Stomach smooth muscle (tissue), 2 donors: ENCODE measurements around the gene CCIN.

Experiments
- H3K27ac ChIP-seq: one replicate; pipeline ENCODE4 v1.7.0; 2013; ENCODE audit warnings: mild to moderate bottlenecking, low read length, inconsistent platforms
- H3K27me3 ChIP-seq, 2 donors: one replicate each; pipeline ENCODE4 v1.7.0; 2013; ENCODE audit warnings: low read length in 2 of 2; ENCODE audit not compliant: insufficient read depth in 2 of 2, control insufficient read depth in 1 of 2
- H3K36me3 ChIP-seq, 2 donors: one replicate each; pipeline ENCODE4 v1.7.0; 2013; ENCODE audit warnings: low read length in 2 of 2; ENCODE audit not compliant: control insufficient read depth in 2 of 2, insufficient read depth in 2 of 2
- H3K4me1 ChIP-seq: one replicate; pipeline ENCODE4 v1.7.0; 2013; ENCODE audit warnings: low read length; ENCODE audit not compliant: control insufficient read depth, insufficient read depth
- H3K4me3 ChIP-seq, 2 donors: one replicate each; pipeline ENCODE4 v1.7.0; 2013; ENCODE audit warnings: low read length in 2 of 2
- H3K9ac ChIP-seq, 2 donors: one replicate each; pipeline ENCODE4 v1.7.0; 2013; ENCODE audit warnings: low read length in 2 of 2, mild to moderate bottlenecking in 1 of 2
- H3K9me3 ChIP-seq, 2 donors: one replicate each; pipeline ENCODE4 v1.7.0; 2013; ENCODE audit warnings: low read length in 2 of 2; ENCODE audit not compliant: control insufficient read depth in 2 of 2
- donor health status: healthy.
- donor health status: Pancreatic carcinoma.

CCIN gene

DNA sequence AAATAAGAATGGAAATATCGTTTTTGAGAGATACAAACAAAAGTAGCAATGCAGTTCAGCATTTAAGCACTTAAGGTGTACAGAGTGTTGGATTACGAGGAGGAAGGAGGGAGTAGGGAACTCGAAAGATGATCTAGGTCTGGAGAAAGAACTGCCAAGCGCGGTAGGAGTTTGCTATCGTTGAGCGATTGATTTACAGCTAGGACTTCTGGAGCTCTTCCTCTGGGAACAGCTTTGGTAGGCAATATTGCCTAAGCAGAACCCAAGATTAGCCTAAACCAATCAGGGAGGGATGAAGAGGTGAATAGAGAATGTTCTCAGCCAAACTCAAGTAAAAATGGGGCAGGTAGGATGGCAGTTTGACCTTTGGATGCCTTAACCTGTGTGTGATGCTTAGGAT, 22.5 kb downstream of the CCIN start:
- Histone ChIP-seq H3K36me3 (no peaks in the 10 kb centered on the region), H3K4me3 (peak overlapping the region; percentile 85 to 97), H3K27ac (no peak overlapping the region), H3K9ac (peak overlapping the region; percentile 87), H3K4me1 (peaks cover 21% of the 10 kb centered on the region), H3K9me3 (no peaks in the 10 kb centered on the region), H3K27me3 (no peaks in the 10 kb centered on the region)

DNA sequence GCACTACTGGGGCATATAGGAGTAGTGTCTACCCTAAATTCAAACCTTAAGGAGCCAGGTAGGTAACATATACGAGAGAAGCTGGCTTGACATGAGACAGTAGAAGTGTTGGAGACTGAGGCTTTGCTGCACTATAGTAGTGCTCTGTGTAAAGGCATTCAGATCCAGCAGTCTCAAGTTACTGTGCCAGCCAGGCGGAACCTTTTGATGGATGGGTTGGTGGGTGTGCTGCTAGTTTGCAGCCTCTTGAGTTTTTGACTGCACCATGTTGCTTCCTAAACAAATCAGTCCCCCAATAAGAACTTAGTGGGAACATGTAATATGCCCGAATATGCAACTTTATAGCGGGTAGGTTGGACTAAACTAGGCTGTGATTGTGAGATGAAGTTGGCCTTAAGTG, 23.0 kb downstream of the CCIN start:
- Histone ChIP-seq H3K27me3 (no peaks in the 10 kb centered on the region), H3K9ac (peak overlapping the region; percentile 87), H3K36me3 (peaks cover 0 to 2% of the 10 kb centered on the region in 2 donors), H3K27ac (no peak overlapping the region), H3K4me3 (peak overlapping the region; percentile 85 to 97), H3K4me1 (peaks cover 21% of the 10 kb centered on the region), H3K9me3 (no peaks in the 10 kb centered on the region)

DNA sequence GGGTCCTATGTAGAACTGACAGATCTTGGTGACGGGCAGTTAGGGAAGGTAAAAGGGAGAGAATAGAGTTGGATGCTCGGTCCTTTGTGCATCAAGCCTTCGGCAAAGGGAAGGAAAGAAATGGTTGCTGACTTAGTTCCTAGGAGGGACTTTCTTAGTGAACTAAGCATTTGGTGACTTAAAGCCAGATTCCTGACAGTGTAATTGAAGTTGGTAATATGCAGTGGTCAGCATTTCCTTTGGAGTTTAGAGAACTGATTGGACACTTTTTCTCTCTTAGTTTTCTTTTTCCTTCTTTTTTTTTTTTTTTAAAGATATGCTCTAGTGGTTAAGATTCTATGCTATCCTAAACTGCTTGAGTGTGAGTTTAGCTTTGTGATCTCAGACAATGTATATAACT, 23.8 kb downstream of the CCIN start:
- peak overlapping the region; percentile 3 to 13 for H3K9ac ChIP-seq
- H3K36me3 ChIP-seq, result peaks cover 0 to 2% of the 10 kb centered on the region in 2 donors
- H3K4me1 ChIP-seq, result peaks cover 21% of the 10 kb centered on the region
- no peak overlapping the region for H3K27ac ChIP-seq
- H3K9me3 ChIP-seq, result no peaks in the 10 kb centered on the region
- peak overlapping the region; percentile 85 to 97 for H3K4me3 ChIP-seq
- H3K27me3 ChIP-seq, result no peaks in the 10 kb centered on the region

DNA sequence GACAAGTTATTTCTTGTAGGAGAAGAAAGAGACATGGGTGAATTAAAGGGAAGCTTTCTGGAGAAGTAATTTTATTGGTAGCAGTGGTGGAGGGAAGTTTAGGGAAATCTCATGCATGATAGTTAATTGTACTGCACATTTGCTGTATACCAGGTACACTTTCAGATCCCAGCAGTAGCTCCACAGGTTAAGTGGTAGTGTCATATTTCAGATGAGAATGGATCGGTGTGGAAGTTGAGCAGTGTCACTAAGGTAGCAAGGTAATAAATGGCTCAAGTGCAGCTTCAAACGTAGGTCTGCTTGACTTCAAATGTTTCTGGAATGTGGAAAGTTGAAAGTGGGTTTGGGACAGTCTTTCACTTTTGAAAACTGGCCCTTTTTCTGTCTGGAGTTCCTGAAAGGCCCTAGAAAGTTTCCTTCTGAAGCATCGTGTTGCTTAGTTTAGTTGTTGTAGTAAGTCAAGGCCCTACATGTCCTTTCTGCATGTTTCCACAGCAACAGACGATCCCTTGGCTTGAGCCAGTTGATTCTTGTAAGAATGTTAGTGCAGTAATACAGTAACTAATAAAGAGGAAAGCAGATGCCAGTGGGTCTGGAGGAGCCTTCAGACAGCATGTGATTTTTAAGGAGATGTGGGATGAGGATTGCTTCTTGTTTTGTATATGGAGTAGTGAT, 25.3 kb downstream of the CCIN start:
- Histone ChIP-seq H3K4me3 (no peak overlapping the region), H3K36me3 (peaks cover 4 to 7% of the 10 kb centered on the region in 2 donors), H3K9me3 (no peaks in the 10 kb centered on the region), H3K9ac (no peak overlapping the region), H3K27me3 (no peaks in the 10 kb centered on the region), H3K4me1 (peaks cover 21% of the 10 kb centered on the region), H3K27ac (no peak overlapping the region)

DNA sequence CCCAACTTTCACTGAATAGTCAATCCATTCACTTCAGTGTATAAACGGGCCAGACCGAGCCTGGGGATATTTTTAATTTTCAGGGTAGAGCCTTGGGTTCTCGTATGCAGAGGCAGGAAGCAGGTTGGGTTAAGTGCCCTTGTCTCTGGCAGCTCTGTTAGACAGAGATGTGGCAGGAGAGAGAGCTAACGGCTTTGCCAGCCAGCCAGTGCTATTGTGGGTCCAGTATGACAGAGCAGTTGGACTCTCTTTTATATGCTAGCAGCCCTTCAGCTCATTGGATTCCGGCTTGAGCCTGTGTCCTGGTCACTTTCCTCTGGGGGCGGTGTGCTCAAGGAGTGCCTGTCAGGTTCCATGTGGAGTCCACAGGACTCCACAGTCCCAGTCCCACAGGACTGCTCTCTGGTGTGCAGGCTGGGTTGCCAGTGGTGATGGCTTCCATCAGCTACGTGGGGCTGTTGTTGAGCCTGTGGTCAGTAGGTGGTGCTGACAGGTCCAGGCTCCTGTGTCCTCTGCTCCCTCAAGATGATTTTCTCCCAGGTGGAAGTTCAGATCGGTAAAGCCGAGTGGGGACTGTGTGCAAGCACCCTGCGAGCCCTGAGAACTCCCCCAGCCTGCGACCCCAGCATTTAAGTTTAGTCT, 35.8 kb downstream of the CCIN start:
- Histone ChIP-seq H3K9me3 (no peaks in the 10 kb centered on the region), H3K4me3 (no peak overlapping the region), H3K27ac (no peak overlapping the region), H3K27me3 (no peaks in the 10 kb centered on the region), H3K4me1 (peaks cover 16% of the 10 kb centered on the region), H3K9ac (no peak overlapping the region), H3K36me3 (peaks cover 60 to 64% of the 10 kb centered on the region in 2 donors)

DNA sequence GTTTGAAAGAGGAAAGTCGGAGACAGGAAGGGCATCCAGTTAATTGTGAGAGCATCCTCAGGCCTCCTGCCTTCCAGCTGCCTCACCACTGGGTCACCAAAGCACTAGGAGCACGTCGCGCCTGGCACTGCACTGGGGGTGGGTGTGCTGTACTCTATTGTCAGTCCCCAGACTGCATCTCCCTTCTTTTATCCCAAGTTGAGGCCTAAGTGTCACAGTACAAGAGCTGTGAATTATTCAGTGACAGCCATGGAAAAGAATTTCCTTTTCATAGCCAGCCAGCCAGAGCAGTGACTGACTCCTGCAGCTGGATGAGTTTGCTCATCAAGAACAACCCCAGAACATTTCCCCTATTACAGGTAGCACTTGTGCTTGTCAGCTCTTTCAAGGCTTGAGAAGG, 37.8 kb downstream of the CCIN start:
- peaks cover 67% of the 10 kb centered on the region in 2 donors for H3K36me3 ChIP-seq
- H3K27me3 ChIP-seq, result no peaks in the 10 kb centered on the region
- no peak overlapping the region for H3K4me3 ChIP-seq
- peaks cover 25% of the 10 kb centered on the region for H3K4me1 ChIP-seq
- no peaks in the 10 kb centered on the region for H3K9me3 ChIP-seq
- H3K9ac ChIP-seq, result no peak overlapping the region
- no peak overlapping the region for H3K27ac ChIP-seq

DNA sequence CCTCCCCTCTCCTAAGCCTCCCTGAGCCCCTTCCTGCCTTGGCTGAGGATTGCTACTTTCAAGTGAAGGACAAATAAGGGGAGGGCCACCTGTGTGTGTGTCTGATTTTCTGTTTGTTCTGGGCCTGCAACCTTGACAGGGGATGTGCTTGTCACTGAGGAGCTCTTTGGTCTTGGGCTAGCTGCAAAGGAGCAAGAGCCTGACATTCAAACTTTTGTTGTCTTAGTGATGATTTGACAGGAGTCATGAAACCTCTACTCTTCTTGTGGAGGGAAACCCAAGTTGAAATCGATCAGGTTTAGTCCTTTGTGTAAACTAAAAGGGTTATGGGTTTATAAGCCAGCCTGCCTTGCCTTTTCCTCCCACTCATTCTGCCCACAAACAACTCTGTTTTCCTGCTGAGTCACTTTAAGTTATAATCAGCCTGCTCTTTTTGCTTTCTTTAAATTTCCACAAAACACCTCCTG, 38.4 kb downstream of the CCIN start:
- Histone ChIP-seq H3K9me3 (no peaks in the 10 kb centered on the region), H3K4me1 (peaks cover 25% of the 10 kb centered on the region), H3K9ac (no peak overlapping the region), H3K27ac (peak overlapping the region; percentile 37), H3K27me3 (no peaks in the 10 kb centered on the region), H3K36me3 (peaks cover 62 to 69% of the 10 kb centered on the region in 2 donors), H3K4me3 (no peak overlapping the region)

DNA sequence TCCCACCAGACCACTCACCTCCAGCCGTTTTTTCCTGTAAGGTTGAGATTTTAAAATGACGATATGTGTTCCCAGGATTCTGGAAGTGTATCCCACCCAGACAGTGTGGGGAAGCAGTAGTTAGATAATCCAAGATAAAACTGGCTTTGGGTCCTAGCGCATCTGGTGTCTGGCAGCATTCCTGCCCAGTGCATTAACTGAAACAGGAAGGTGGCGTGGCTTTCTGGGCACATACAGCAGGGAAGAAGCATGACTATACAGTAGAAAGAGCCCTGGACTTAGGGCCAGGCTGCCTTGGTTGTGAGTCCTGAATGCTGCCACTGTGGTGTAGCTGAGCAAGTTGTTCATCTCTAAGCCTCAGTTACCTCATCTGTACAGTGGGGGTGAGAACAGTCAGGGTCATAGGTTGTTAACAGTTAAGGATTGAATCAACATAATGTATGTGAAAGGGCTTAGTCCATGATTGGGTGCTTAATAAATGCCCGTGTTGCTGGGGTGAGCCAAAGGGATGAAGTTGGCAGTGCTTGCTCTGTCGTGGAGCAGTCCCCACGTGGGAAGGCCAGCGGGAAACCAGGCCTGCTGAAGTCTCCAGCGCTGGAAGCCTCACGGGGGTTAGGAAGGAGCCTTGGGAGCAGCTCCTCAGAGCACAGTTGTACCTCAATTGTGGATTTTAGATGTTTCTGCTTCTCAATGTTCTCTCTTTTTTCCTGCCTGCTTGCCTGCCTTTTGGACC, 39.5 kb downstream of the CCIN start:
- Histone ChIP-seq H3K9me3 (no peaks in the 10 kb centered on the region), H3K27ac (peak overlapping the region; percentile 37), H3K4me1 (peaks cover 25% of the 10 kb centered on the region)

DNA sequence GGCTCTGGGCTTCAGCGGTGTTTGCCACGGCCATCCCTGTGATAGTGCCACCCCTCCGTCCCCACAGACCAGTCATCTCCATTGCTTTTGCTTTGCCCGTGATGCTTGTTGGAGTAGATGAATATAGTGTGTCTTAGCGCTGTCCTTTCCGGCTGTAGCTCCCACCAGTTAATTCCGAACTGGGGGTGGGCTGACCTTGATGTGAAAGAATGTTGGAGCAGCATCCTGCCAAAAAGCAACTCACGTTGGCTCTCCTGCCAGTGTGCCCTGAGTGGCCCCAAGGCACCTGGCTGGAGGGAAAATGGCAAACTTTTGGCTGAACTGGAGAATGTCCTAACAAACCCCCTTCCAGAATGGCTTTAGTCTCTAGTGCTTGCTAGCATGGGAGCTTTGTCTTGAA, 41.5 kb downstream of the CCIN start:
- H3K36me3 ChIP-seq, result peaks cover 45 to 50% of the 10 kb centered on the region in 2 donors

More for the DNA sequence above, 39.5 kb downstream of the CCIN start:
- H3K36me3 ChIP-seq, result peaks cover 60 to 67% of the 10 kb centered on the region in 2 donors
- H3K4me3 ChIP-seq, result no peak overlapping the region
- H3K27me3 ChIP-seq, result no peaks in the 10 kb centered on the region
- H3K9ac ChIP-seq, result no peak overlapping the region

DNA sequence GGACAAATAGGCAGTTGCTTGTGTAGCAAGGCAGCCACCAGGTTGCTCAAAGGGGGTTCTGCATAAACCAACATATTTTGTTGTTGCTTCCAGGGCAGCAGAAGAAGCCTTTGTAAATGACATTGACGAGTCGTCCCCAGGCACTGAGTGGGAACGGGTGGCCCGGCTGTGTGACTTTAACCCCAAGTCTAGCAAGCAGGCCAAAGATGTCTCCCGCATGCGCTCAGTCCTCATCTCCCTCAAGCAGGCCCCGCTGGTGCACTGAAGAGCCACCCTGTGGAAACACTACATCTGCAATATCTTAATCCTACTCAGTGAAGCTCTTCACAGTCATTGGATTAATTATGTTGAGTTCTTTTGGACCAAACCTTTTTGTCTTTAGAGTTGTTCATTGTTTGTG, 42.3 kb downstream of the CCIN start:
- Histone ChIP-seq H3K9me3 (no peaks in the 10 kb centered on the region), H3K4me1 (peaks cover 31% of the 10 kb centered on the region), H3K36me3 (peaks cover 45 to 48% of the 10 kb centered on the region in 2 donors), H3K27me3 (no peaks in the 10 kb centered on the region), H3K4me3 (no peak overlapping the region), H3K9ac (no peak overlapping the region), H3K27ac (no peak overlapping the region)

More for the DNA sequence above, 41.5 kb downstream of the CCIN start:
- Histone ChIP-seq H3K27ac (no peak overlapping the region), H3K9ac (no peak overlapping the region), H3K9me3 (no peaks in the 10 kb centered on the region), H3K27me3 (no peaks in the 10 kb centered on the region), H3K4me1 (peaks cover 31% of the 10 kb centered on the region), H3K4me3 (no peak overlapping the region)
